Right ventricle myocardium inferior (tissue), 1 donor: ENCODE measurements around the gene SMIM38. TPM values are rescaled to one million over a fixed set of nuclear protein-coding genes. Genes with fewer than 3 reads are reported as not detected.
A peak's percentile ranks its signal among the peaks of the same experiment; 100 is the strongest.

Experiments used
- ATAC-seq: fragments of 200-7000 bp; cut with Tn5 transposase; one replicate; pipeline ENCODE4 v1.9.1; 2020; ENCODE audit warnings: mild to moderate bottlenecking, moderate library complexity
- DNase-seq: peaks from one replicate; pipeline ENCODE4 v3.0.0; 2021; ENCODE audit errors: missing footprints
- intact Hi-C: fragments of 100-400 bp; cut with DNase I; formaldehyde crosslinking; loops from one replicate; pipeline ENCODE4 v1.11.0; 2022
- total RNA-seq: library from RNA; stranded (reverse); fragmentation: NEBNext Ultra II Directional; extraction: Animal tissue kit (Norgen Biotek cat#: 25700); gene quantifications from one replicate; pipeline ENCODE4 v1.2.1, GENCODE V29; 2021
- donor health status: DM: no; HTN: yes; CAD: no; lungs with severe emphysema.

SMIM38 gene
- total RNA-seq, 1 donor from 2014 or later, result 0.11 TPM

DNA sequence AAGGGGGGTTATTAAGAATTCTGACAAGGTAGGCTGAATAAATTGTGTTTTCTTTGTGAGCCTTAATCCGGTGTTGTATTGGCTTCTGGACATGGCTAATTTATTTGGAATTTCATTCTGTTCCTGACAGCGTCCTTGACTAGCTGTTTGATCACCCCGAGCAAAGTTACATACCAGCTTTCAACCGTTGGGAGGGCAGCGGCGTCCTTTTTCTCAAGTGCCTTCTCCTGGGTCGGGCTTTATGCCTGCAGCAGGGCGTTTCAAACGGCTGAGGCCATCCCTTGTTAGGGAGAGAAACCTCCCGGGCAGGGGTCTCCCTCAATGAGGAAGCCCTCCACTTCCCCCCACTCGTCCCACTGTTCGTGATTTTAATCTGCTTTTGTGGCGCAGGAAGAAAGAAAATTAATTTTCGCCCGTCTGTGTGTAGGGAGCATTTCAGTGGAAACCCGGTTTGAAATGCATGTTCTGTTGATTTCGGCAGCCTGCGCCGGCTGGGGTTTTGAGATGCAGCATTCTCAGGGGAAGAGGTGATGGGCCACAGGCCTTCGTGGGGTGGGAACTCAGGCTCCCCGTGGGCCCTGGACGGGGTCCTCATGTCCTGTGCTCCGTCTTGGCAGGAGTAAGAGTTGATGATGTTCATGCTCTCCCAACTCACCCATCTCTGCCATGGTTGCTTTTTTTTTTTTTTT lies 2.9 kb upstream of the SMIM38 start:
- DNase-seq, result no peak
- no peak for ATAC-seq
- intact Hi-C loops, result no loop called here

- intact Hi-C loops, result no loop called here
- ATAC-seq (no peak), DNase-seq (no peak)
Measured at GRCh38 chr11:69153661-69154060, 2.1 kb upstream of the SMIM38 start.

GRCh38 chr11:69154211-69154913 lies 1.4 kb upstream of the SMIM38 start:
- ATAC-seq, result no peak
- intact Hi-C loops, result no loop called here
- no peak for DNase-seq

DNA sequence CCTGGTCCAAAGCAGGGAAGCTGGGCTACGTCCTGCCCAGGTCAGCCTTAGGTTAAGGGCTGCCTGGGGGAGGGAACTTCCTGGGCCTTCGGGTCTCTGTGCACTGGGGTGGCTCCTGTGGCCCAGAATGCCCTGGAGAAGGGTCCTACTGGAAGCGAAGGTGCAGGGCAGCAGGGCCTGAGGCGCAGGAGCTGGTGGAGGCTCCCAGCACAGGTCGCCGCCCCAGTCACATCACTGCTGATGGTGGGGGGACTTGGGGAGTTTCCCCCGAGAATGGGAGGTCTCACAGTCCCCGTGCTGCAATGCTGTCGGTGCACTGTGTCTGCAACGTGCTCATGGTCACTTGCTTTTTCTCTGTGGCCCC lies 815 bp upstream of the SMIM38 start:
- DNase-seq (no peak), ATAC-seq (no peak)
- intact Hi-C loops, result no loop called here

DNA sequence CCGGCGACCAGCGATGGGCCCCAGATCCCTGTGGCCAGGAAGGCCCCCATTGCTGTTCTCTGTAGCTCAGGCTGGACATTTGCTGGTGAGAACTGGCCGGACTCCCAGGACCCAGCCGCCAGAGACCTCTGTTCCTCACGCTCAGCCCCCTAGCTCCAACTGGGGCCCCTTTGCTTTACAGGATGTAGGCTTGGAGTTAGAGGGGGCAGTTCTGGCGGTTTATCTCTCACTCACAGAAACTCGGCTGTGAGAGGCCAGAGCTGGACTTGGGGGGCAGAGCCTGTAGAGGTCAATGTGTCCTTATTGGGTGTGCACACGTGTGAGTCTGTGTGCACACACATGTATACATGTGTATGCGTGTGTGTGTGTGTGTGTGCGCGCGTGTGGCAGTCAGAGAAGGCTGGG lies 502 bp downstream of the SMIM38 start:
- intact Hi-C loops, result no loop called here
- DNase-seq (no peak), ATAC-seq (no peak)

DNA sequence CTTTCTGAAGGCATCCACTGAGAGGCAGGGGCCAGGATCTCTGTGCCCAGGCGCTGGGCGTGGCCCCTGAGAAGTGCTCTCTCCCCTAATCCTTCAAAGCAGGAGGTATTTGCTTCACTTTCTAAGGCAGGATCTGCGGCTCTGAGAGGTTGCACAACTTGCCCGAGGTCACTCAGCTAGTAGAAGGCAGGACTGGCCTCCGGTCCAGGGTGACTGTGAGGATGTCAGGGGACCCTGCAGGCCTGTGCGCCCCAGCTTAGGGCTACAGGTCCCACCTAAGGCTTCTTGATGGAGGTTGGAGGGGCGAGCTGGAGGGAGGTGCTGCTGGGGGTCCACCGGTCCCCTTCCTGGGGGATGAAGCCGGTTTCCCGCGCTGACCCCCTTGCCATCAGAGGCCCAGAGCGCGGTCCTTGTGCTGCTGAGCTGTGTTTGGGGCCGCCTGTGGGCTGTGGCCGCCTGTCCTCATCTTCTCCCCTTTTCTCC lies 979 bp downstream of the SMIM38 start:
- intact Hi-C loops, result no loop called here
- ATAC-seq (no peak), DNase-seq (no peak)

DNA sequence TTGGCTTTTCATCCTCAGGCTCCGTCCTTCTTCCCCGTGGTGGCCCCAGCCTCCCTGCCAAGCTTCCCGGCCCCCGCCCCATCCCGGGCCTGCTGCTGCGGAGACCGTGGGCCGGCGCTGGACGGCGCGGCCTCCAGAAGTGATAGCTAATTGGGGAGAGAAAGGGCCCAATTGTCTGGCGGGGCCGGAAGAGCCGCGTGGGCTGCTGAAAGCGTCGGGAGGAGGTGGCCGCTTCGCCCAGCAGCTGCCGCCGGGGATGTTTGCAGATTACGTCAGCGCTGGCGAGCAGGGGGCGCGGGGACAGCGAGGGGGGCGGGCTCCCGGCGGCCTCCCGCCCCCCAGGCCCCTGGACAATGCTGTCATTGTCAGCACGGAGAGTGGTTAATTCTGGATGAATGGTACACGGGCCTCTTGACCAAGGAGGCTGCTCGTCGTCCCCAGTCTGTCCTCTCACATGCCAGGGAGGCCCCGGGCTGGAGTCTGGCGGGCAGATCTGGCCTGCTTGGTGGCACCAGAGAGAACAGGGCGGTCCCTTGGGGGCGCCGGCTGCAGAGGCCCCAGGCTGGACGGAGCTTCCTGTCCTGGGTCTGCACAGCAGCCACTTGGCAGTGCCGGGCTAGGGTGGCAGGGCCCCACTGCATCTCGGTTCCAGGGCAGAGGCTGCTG lies 1.6 kb downstream of the SMIM38 start:
- intact Hi-C loops, result no loop called here
- DNase-seq (peak; percentile 83), ATAC-seq (peak; percentile 78)

- DNase-seq (no peak), ATAC-seq (peak; percentile 13)
- intact Hi-C loops, result no loop called here
Measured at GRCh38 chr11:69157822-69158231, 2.1 kb downstream of the SMIM38 start.

DNA sequence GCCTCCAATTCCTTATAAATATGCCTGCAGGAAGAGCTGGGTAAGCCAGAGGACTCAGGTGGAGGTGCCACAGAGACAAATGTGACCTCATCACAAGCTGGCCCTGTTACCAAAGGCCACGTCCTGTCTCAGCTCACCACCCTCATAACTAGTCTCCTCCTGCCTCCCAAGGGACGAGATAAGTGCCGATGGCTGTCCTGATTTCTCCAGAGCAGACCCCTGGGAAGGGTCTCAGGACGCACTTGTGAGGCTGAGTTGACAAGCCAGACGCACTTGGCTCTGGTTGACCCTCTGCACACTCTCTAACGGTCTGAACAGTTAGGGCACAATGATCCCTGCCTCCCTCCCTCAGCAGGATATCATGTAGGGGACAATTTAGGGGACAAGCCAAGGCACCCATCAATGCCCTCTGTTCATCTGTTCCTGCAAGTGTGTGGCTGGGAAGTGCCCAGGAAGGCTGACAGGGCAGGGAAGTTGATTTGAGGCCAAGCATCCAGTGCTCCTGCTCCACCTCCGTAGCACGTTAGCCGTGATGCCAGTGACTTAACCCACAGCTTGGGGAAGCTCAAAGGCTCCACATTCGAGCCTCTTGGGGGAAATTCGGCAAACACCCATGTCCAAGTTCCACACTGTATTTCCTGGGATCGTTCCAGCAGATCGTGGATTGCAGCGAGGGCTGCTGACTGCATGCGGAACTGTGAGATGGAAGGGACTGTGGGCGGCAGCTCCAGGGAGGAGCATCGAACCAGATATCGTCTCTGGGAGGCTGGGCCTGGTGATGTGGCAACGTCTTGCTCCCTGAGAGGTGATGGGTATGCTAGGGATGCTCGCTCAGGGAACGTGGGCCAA lies 2.8 kb downstream of the SMIM38 start:
- DNase-seq (no peak), ATAC-seq (no peak)
- intact Hi-C loops, result no loop called here

DNA sequence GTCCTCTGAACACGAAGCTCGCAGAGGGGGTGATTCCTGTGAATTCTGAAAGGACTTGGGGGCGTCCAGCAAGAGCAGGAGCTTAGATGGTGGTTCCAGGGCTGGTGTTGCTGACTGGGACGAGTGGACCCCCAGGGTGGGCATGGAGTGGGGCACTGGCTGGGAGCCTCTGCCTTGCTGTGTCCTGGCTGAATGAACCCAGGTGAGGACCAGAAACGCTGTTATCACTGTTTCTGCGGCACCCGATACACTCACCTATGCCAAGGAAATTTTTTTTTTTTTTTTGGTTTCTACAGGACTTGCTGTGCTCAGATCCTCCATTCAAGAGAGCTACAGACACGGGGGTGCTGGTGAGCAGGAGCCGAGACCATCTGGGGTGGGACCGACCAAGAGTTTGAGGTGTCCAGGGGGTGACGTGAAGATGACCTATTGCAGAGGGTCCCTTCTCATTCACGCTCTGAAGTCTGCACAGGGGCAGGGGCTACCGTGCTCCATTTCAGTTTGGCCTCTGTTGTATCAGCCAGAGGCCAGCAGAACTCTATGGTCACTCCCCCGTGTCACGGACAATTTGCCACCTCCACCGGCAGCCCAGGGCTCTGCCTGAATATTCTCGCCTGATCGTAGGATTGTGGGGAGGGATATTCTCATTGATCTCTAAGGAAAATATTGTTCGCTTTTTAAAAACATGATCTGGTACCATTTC lies 3.6 kb downstream of the SMIM38 start:
- intact Hi-C loops, result no loop called here
- ATAC-seq (no peak), DNase-seq (no peak)

GRCh38 chr11:69160296-69161116 lies 4.8 kb downstream of the SMIM38 start:
- DNase-seq (no peak), ATAC-seq (no peak)
- intact Hi-C loops, result no loop called here

DNA sequence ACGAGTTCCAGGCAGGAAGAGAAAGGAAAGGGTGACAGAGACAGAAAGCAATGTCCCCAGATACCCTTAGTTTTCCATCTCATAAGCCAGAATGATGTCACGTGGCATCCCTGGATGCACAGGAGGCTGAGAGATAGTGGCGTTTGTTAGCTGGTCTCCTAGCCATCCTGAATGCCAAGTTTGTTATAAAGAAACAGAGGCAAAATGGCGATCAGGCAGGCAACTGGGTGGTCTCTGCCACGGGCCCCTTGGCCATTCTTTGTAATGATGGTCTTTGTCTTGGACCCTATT lies 5.3 kb downstream of the SMIM38 start:
- no peak for ATAC-seq
- no peak for DNase-seq

DNA sequence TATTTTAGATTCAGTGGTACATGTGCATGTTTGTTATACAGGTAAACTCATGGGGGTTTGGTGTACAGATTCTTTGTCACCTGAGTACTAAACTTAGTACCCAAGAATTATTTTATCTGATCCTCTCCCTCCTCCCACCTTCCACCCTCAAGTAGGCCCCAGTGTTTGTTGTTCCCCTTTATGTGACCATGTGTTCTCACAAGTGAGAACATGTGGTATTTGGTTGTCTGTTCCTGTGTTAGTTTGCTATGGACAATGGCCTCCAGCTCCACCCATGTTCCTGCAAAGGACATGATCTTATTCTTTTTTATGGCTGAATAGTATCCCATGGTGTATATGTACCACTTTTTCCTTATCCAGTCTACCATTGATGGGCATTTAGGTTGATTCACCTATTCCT lies 6.8 kb downstream of the SMIM38 start:
- no peak for ATAC-seq
- no peak for DNase-seq
- intact Hi-C loops, result no loop called here

More for the DNA sequence above, 5.3 kb downstream of the SMIM38 start:
- intact Hi-C loops, result no loop called here

GRCh38 chr11:69163842-69164241 lies 8.1 kb downstream of the SMIM38 start:
- intact Hi-C loops, result no loop called here
- no peak for ATAC-seq
- DNase-seq, result no peak

DNA sequence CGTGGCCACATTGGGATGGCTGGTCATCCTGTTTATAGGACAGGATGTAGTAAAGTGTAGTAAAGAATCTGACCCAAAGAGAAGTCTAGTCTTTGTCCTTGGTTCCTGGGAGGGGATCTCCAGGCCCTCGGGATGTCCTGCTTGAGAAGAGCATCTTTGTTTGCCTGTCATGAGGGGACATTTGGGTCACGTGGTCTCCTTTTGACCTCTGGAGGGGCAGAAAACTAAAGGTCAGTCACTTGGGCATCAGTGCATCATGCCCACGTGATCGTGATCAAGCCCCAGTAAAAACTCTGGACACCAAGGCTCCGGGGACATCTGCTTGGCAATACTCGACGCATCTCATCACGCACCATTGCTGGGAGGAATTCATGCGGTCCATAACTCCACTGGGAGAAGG lies 9.1 kb downstream of the SMIM38 start:
- intact Hi-C loops, result no loop called here
- no peak for ATAC-seq
- DNase-seq, result no peak

DNA sequence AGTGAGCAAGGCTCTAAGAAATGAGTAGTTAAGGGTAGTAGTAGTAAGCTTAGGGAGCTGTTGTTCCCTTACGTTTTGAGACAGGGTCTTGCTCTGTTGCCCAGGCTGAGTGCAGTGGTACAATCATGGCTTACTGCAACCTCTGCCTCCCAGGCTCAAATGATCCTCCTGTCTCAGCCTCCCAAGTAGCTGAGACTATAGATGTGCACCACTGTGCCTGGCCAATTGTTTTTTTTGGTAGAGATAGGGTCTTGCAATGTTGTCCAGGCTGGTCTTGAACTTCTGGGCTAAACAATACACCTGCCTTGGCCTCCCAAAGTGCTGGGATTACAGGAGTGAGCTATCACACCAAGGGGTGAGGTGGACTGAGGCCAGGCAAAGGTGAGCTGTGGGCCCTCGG lies 10.0 kb downstream of the SMIM38 start:
- intact Hi-C loops, result no loop called here
- ATAC-seq (no peak), DNase-seq (no peak)

GRCh38 chr11:69166218-69167115 lies 10.7 kb downstream of the SMIM38 start:
- intact Hi-C loops, result no loop called here
- ATAC-seq (peak; percentile 71), DNase-seq (no peak)
